Fibroblast of peridontal ligament (primary cell): Measurements from ENCODE around the gene PTPN21.

Source experiments
- DNase-seq: peaks from one replicate; pipeline ENCODE4 v3.0.0-alpha.2; 2010; ENCODE audit errors: extremely low read depth

The PTPN21 gene

DNA sequence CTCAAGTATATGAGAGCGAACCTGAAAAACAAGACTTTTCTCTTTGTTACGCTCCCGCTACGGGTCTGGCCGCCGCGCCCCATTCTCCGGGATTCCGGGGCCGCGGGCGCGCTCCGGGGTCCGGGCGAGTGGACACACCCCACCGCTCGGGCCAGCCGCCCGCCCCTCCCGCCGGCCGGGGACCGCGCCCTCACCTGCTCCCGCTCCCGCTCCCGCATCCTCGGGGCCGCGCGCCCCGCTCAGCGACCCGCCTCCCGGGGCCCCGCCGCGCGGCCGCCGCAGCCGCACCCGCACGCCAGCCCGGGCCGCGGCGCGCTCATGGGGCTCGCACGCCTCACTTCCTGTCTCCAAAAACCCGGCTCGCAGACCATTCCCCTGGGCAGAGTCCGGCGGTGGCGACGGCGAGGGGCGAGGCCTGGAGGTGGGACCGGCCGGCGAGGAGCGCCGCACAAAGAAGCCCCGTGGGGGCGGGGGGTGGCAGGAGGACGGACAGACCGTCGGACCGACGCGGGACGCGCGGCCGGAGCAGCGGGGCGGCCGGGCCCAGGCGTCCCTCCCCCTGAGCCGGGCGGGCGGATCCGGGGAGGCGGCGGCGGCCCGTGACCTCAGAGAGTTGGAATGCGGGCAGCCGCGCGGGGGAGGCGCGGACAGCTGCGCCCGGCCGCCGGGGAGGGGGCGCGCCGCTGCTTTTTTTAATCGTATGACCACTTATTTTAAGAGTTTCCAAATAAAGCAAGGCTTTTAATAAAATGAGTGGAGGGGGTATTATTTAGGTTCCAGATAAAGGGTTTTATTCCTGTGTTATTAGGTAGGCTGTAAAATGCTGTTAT lies at the start of gene PTPN21:
Gene PTPN21 (minus strand): TSS at position 551 of the 830 bp plus-strand sequence. CDS start 4,590 bp downstream, outside the sequence.
- DNase-seq, result peak; percentile 39

DNA sequence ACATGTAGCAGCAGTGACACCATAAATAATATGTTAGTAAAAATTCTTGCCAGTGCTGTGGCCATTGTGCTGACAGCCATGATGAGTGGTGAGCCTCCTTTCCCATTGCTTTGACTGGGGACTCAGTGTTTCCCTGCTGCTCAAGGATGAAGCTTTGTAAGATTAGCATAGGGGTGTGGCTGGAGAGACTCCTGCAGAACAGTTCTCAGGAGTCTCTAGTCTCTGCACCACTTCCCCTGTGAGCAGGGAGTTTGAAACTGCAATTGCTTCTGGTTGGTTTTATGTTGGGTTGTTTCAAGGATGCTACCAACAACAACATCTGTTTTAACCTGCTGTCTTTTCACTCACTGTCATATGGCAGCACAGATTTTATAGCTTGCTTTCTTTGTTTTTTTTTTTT lies 49.4 kb upstream of the PTPN21 start:
- DNase-seq, result no peak

GRCh38 chr14:88599761-88600439 lies 45.1 kb upstream of the PTPN21 start:
- no peak for DNase-seq

DNA sequence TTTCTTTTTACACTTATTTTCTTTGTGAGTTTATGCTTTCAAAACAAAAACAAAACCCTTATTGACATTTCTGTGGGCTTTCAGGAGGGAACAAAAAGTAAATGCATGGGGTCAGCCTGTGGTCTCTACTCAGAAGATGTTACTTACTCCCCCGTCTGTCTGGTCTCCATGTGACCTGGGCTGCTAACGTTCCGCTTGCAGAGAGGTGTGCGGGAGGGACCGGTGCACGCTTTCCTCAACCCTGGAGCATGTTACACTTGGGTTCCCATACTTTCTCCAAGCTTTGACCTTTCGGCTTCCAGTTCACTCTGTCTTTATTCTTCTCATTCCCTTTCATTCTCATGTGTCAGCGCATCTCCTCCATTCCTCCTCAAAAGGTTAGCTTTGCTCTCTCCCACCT lies 44.5 kb upstream of the PTPN21 start:
- no peak for DNase-seq

- DNase-seq, result no peak
Measured at GRCh38 chr14:88598097-88598675, 43.4 kb upstream of the PTPN21 start.

DNA sequence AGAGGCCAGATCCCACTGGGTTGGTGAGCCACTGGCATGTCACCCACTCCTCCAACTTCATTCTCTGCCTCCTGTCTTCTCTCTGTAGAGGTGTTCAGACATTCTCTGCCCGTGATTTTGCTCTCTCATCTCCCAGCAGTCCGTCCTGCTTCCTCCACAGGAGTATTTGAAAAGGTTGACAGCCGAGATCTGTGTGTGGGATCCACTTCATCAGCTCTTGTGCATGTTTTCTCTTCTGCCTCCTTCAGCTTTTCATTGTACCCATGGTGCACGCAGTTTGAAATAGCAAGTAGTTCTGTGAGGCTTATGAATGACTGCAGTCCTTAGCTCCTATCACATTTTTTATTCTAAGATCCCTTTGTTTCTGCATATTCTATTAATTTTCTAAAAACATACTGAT lies 42.8 kb upstream of the PTPN21 start:
- no peak for DNase-seq

GRCh38 chr14:88597038-88597437 lies 42.2 kb upstream of the PTPN21 start:
- DNase-seq, result no peak

- no peak for DNase-seq
Measured at GRCh38 chr14:88592031-88592430, 37.2 kb upstream of the PTPN21 start.

- no peak for DNase-seq
Measured at GRCh38 chr14:88590173-88590572, 35.4 kb upstream of the PTPN21 start.

DNA sequence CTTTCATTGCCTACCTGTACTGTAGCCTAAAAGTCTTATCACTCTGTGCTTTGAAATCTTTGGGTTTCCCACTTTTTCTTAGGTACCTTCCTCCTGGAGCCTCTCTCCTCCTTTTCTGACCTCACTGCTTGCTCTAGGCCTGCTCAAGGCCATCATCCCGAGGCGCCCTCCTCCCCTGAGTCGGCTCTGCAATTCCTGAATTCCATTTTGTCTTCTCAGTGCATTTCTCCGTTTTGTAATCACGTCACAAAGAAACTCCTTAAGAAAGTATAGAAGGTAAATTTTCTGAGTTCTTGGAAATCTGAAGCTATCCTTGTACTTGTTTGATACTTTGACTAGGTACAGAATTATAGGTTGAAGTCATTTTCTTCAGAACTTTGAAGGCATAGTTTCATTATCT lies 33.3 kb upstream of the PTPN21 start:
- no peak for DNase-seq

- no peak for DNase-seq
Measured at GRCh38 chr14:88584451-88584850, 29.6 kb upstream of the PTPN21 start.

- no peak for DNase-seq
Measured at GRCh38 chr14:88576222-88576621, 21.4 kb upstream of the PTPN21 start.

DNA sequence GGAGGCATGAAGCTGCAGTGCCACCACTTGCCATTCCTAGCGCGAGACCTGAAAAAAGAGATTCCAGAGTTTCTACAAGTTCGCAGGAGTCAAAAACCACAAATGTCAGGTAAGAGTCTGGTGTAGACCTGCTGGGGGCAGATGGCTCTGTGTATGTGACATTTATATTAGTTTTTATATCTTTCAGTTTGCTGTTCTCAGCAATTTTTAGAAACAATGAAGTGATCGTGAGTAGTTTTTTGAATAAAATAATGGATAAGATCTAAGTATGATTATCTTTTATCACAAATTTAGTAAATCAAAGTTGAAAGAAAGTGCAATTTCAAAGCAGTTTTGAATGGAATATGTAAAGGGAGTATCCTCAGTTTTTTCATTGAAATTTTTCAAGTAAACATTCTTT lies 17.3 kb upstream of the PTPN21 start:
- no peak for DNase-seq

DNA sequence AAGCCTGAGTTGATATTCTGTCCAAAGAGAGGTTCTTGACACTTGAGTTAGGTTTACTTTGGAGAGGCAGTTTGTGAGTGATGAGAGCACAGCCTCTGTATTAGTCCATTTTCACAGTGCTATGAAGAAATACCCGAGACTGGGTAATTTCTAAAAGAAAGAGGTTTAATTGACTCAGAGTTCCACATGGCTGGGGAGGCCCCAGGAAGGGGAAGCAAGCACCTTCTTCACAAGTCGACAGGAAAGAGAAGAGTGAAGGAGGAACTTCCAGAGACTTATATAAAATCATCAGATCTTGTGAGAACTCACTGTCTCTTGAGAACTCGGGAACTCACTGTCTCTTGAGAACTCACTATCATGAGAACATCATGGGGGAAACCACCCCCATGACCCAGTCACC lies 13.4 kb upstream of the PTPN21 start:
- DNase-seq, result no peak

GRCh38 chr14:88565427-88565826 lies 10.6 kb upstream of the PTPN21 start:
- DNase-seq, result no peak

GRCh38 chr14:88563845-88564244 lies 9.0 kb upstream of the PTPN21 start:
- no peak for DNase-seq

GRCh38 chr14:88562831-88563686 lies 8.3 kb upstream of the PTPN21 start, which contains the start of gene ZC3H14:
Gene ZC3H14, plus strand, starts transcription at chr14:88563037. Its CDS starts 97 bp downstream, at chr14:88563134.
- peak; percentile 75 for DNase-seq

GRCh38 chr14:88562532-88562830 lies 7.7 kb upstream of the PTPN21 start:
- DNase-seq, result no peak

- DNase-seq, result peak; percentile 83
Measured at GRCh38 chr14:88559852-88560251, 5.0 kb upstream of the PTPN21 start.

DNA sequence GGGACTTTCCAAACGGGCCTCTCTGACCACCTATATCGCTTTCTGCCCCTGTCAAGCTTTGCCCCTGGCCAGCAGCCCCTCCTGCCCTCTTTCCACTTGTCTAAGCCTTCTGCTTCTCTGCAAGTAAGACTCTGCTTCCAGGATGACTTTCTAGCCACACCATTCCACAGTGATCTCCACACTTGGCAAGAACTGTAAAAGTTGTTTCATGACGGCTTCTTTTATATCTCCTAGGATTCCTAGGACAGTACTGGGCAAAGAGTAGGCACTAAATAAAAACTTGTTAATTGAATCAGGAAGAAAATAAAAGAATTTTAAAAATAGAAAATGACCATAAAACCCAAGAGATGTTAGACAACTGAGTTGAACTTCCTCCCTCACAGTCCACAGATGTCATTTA lies 1.8 kb upstream of the PTPN21 start:
- peak; percentile 31 for DNase-seq

DNA sequence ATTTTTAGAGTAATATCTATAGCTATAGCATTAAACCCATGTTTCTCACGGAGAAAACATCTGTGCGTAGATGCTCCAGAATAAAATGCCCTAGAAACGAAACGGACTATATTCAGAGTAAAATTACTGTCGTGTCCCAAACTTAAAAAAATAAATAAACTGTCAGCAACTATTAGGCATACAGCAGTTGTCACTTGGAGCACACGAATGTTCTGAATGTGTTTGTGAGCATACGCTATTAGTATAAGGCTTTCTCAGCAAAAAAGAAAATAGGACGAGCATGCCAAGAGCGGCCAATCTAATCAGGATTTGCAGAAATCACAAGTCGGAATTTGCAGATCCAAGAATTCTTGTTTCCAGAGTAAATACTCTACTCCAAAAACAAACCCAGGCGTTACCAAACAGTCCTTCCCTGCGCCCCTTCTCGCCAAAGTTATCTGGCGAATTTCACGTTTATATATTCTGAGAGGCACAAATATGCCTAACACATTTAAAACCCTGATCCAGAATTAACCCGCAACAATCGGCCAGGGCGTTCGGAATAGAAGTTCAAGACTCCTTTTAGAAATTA lies 836 bp downstream of the PTPN21 start:
- peak; percentile 45 for DNase-seq

- no peak for DNase-seq
Measured at GRCh38 chr14:88552876-88553275, 1.9 kb downstream of the PTPN21 start.
